ENCODE results near the gene ZNF382.

ZNF382 gene

GRCh38 chr19:36646746-36647145, 41.6 kb downstream of the ZNF382 start:
- H3K4me1 ChIP-seq (ENCODE audit: control insufficient read depth in 2 of 2, insufficient read depth in 1 of 2, low read depth in 1 of 2, low read length in 2 of 2): no peaks in the 10 kb centered on the region
- H3K18ac ChIP-seq (ENCODE audit: low read length): no peak overlapping the region
- no peak overlapping the region for H2AK5ac ChIP-seq (ENCODE audit: low read depth, low read length)
- H3K79me1 ChIP-seq (ENCODE audit: low read depth, low read length): no peaks in the 10 kb centered on the region
- peaks cover 12 to 85% of the 10 kb centered on the region in 2 donors for H3K9me3 ChIP-seq (replicated peaks in 1 of 2; ENCODE audit: control insufficient read depth in 2 of 2, insufficient read depth in 1 of 2, low read depth in 1 of 2, low read length in 2 of 2)
- H2AFZ ChIP-seq (ENCODE audit: low read length): no peak overlapping the region
- no peak overlapping the region for H3K27ac ChIP-seq (replicated peaks; ENCODE audit: low read length)
- no peak overlapping the region for H2BK12ac ChIP-seq (ENCODE audit: low read length)
- H3K36me3 ChIP-seq (replicated peaks in 1 of 2; ENCODE audit: control insufficient read depth in 2 of 2, insufficient read depth in 2 of 2, low read length in 2 of 2): peaks cover 4 to 43% of the 10 kb centered on the region in 2 donors
- no peak overlapping the region for H3K23ac ChIP-seq (ENCODE audit: low read depth, low read length, poor library complexity)
- H3K4me2 ChIP-seq (ENCODE audit: insufficient read depth, low read length, poor library complexity, severe bottlenecking): no peak overlapping the region
- H4K91ac ChIP-seq (ENCODE audit: low read depth, low read length, poor library complexity): no peak overlapping the region
- H2BK15ac ChIP-seq (ENCODE audit: low read length): no peak overlapping the region
- H3K27me3 ChIP-seq (ENCODE audit: control insufficient read depth in 3 of 3, insufficient read depth in 3 of 3, low read depth in 1 of 3, low read length in 3 of 3): no peaks in the 10 kb centered on the region
- H3K9ac ChIP-seq (ENCODE audit: low read depth, low read length, poor library complexity): no peak overlapping the region
- H4K8ac ChIP-seq (ENCODE audit: low read depth, low read length): no peak overlapping the region
- H2BK5ac ChIP-seq (ENCODE audit: low read length): no peak overlapping the region
- H2BK120ac ChIP-seq (ENCODE audit: low read depth, low read length): no peak overlapping the region
- no peak overlapping the region for H3K4me3 ChIP-seq (ENCODE audit: low read length in 2 of 2)
- DNase-seq (ENCODE audit: low spot score): no peak
- H3K4ac ChIP-seq (ENCODE audit: low read length): no peak overlapping the region
- no CpG with 5 or more reads among the region's 2 CpGs for WGBS, 2 donors (ENCODE audit: extremely low coverage in 2 of 2, insufficient read length in 2 of 2, insufficient replicate concordance in 1 of 2)
- no peak overlapping the region for H3K14ac ChIP-seq (ENCODE audit: low read length)

- Histone ChIP-seq H4K91ac (ENCODE audit: low read depth, low read length, poor library complexity) (no peak overlapping the region), H3K4me1 (ENCODE audit: control insufficient read depth in 2 of 2, insufficient read depth in 1 of 2, low read depth in 1 of 2, low read length in 2 of 2) (no peaks in the 10 kb centered on the region), H3K9me3 (replicated peaks in 1 of 2; ENCODE audit: control insufficient read depth in 2 of 2, insufficient read depth in 1 of 2, low read depth in 1 of 2, low read length in 2 of 2) (peaks cover 5 to 88% of the 10 kb centered on the region in 2 donors), H3K18ac (ENCODE audit: low read length) (no peak overlapping the region), H3K36me3 (replicated peaks in 1 of 2; ENCODE audit: control insufficient read depth in 2 of 2, insufficient read depth in 2 of 2, low read length in 2 of 2) (peaks cover 18 to 75% of the 10 kb centered on the region in 2 donors), H3K4ac (ENCODE audit: low read length) (no peak overlapping the region), H3K14ac (ENCODE audit: low read length) (no peak overlapping the region), H2BK5ac (ENCODE audit: low read length) (no peak overlapping the region), H3K4me3 (ENCODE audit: low read length in 2 of 2) (no peak overlapping the region), H2AK5ac (ENCODE audit: low read depth, low read length) (no peak overlapping the region), H3K4me2 (ENCODE audit: insufficient read depth, low read length, poor library complexity, severe bottlenecking) (no peak overlapping the region), H3K9ac (ENCODE audit: low read depth, low read length, poor library complexity) (no peak overlapping the region), H3K79me1 (ENCODE audit: low read depth, low read length) (no peaks in the 10 kb centered on the region), H4K8ac (ENCODE audit: low read depth, low read length) (no peak overlapping the region), H2BK120ac (ENCODE audit: low read depth, low read length) (no peak overlapping the region), H2AFZ (ENCODE audit: low read length) (no peak overlapping the region), H2BK12ac (ENCODE audit: low read length) (no peak overlapping the region), H3K27ac (replicated peaks; ENCODE audit: low read length) (no peak overlapping the region), H2BK15ac (ENCODE audit: low read length) (no peak overlapping the region), H3K27me3 (ENCODE audit: control insufficient read depth in 3 of 3, insufficient read depth in 3 of 3, low read depth in 1 of 3, low read length in 3 of 3) (no peaks in the 10 kb centered on the region), H3K23ac (ENCODE audit: low read depth, low read length, poor library complexity) (no peak overlapping the region)
- no CpG with 5 or more reads among the region's 1 CpG for WGBS, 2 donors (ENCODE audit: extremely low coverage in 2 of 2, insufficient read length in 2 of 2, insufficient replicate concordance in 1 of 2)
- DNase-seq (ENCODE audit: low spot score): no peak
These were observed 47.8 kb downstream of the ZNF382 start for GRCh38 chr19:36652958-36653357.

GRCh38 chr19:36665832-36666231, 60.7 kb downstream of the ZNF382 start:
- Histone ChIP-seq H3K79me1 (ENCODE audit: low read depth, low read length) (no peaks in the 10 kb centered on the region), H2AFZ (ENCODE audit: low read length) (no peak overlapping the region), H3K27me3 (ENCODE audit: control insufficient read depth in 3 of 3, insufficient read depth in 3 of 3, low read depth in 1 of 3, low read length in 3 of 3) (no peaks in the 10 kb centered on the region), H3K4me3 (ENCODE audit: low read length in 2 of 2) (peak overlapping the region; percentile 57 to 98), H4K8ac (ENCODE audit: low read depth, low read length) (no peak overlapping the region), H4K91ac (ENCODE audit: low read depth, low read length, poor library complexity) (no peak overlapping the region), H3K36me3 (replicated peaks in 1 of 2; ENCODE audit: control insufficient read depth in 2 of 2, insufficient read depth in 2 of 2, low read length in 2 of 2) (peaks cover 7 to 46% of the 10 kb centered on the region in 2 donors), H2BK12ac (ENCODE audit: low read length) (no peak overlapping the region), H3K18ac (ENCODE audit: low read length) (no peak overlapping the region), H2BK120ac (ENCODE audit: low read depth, low read length) (no peak overlapping the region), H3K9me3 (replicated peaks in 1 of 2; ENCODE audit: control insufficient read depth in 2 of 2, insufficient read depth in 1 of 2, low read depth in 1 of 2, low read length in 2 of 2) (peaks cover 2 to 71% of the 10 kb centered on the region in 2 donors), H3K9ac (ENCODE audit: low read depth, low read length, poor library complexity) (no peak overlapping the region), H3K27ac (replicated peaks; ENCODE audit: low read length) (no peak overlapping the region), H2AK5ac (ENCODE audit: low read depth, low read length) (no peak overlapping the region), H3K23ac (ENCODE audit: low read depth, low read length, poor library complexity) (no peak overlapping the region), H3K14ac (ENCODE audit: low read length) (no peak overlapping the region), H2BK5ac (ENCODE audit: low read length) (no peak overlapping the region), H3K4me2 (ENCODE audit: insufficient read depth, low read length, poor library complexity, severe bottlenecking) (peak overlapping the region; percentile 77), H2BK15ac (ENCODE audit: low read length) (no peak overlapping the region), H3K4ac (ENCODE audit: low read length) (no peak overlapping the region), H3K4me1 (ENCODE audit: control insufficient read depth in 2 of 2, insufficient read depth in 1 of 2, low read depth in 1 of 2, low read length in 2 of 2) (peaks cover 0 to 2% of the 10 kb centered on the region in 2 donors)
- no CpG with 5 or more reads among the region's 14 CpGs for WGBS, 2 donors (ENCODE audit: extremely low coverage in 2 of 2, insufficient read length in 2 of 2, insufficient replicate concordance in 1 of 2)
- no peak for DNase-seq (ENCODE audit: low spot score)

- no peak overlapping the region for H3K14ac ChIP-seq (ENCODE audit: low read length)
- H3K23ac ChIP-seq (ENCODE audit: low read depth, low read length, poor library complexity): no peak overlapping the region
- no peak overlapping the region for H2BK120ac ChIP-seq (ENCODE audit: low read depth, low read length)
- H4K8ac ChIP-seq (ENCODE audit: low read depth, low read length): no peak overlapping the region
- no peak overlapping the region for H3K18ac ChIP-seq (ENCODE audit: low read length)
- no peak overlapping the region for H2AFZ ChIP-seq (ENCODE audit: low read length)
- no peaks in the 10 kb centered on the region for H3K79me1 ChIP-seq (ENCODE audit: low read depth, low read length)
- H3K4me1 ChIP-seq (ENCODE audit: control insufficient read depth in 2 of 2, insufficient read depth in 1 of 2, low read depth in 1 of 2, low read length in 2 of 2): peaks cover 0 to 2% of the 10 kb centered on the region in 2 donors
- peaks cover 4 to 68% of the 10 kb centered on the region in 2 donors for H3K9me3 ChIP-seq (replicated peaks in 1 of 2; ENCODE audit: control insufficient read depth in 2 of 2, insufficient read depth in 1 of 2, low read depth in 1 of 2, low read length in 2 of 2)
- H3K4me2 ChIP-seq (ENCODE audit: insufficient read depth, low read length, poor library complexity, severe bottlenecking): no peak overlapping the region
- no peak overlapping the region for H4K91ac ChIP-seq (ENCODE audit: low read depth, low read length, poor library complexity)
- DNase-seq (ENCODE audit: low spot score): no peak
- no peak overlapping the region for H2BK5ac ChIP-seq (ENCODE audit: low read length)
- no peak overlapping the region for H2BK15ac ChIP-seq (ENCODE audit: low read length)
- no peak overlapping the region for H3K4ac ChIP-seq (ENCODE audit: low read length)
- H3K9ac ChIP-seq (ENCODE audit: low read depth, low read length, poor library complexity): no peak overlapping the region
- no peaks in the 10 kb centered on the region for H3K27me3 ChIP-seq (ENCODE audit: control insufficient read depth in 3 of 3, insufficient read depth in 3 of 3, low read depth in 1 of 3, low read length in 3 of 3)
- H2BK12ac ChIP-seq (ENCODE audit: low read length): no peak overlapping the region
- H2AK5ac ChIP-seq (ENCODE audit: low read depth, low read length): no peak overlapping the region
- WGBS, 2 donors (ENCODE audit: extremely low coverage in 2 of 2, insufficient read length in 2 of 2, insufficient replicate concordance in 1 of 2): no CpG with 5 or more reads among the region's 2 CpGs
- H3K36me3 ChIP-seq (replicated peaks in 1 of 2; ENCODE audit: control insufficient read depth in 2 of 2, insufficient read depth in 2 of 2, low read length in 2 of 2): peaks cover 5 to 32% of the 10 kb centered on the region in 2 donors
- H3K27ac ChIP-seq (replicated peaks; ENCODE audit: low read length): no peak overlapping the region
- no peak overlapping the region for H3K4me3 ChIP-seq (ENCODE audit: low read length in 2 of 2)
These were observed 63.5 kb downstream of the ZNF382 start for GRCh38 chr19:36668646-36669045.

Data from neuronal stem cell (in vitro differentiated cells).